K562 (cell line): ENCODE data around the gene ATP9B. TPM values are rescaled to one million over a fixed set of nuclear protein-coding genes. Genes with fewer than 3 reads are reported as not detected.

Source experiments
- ATAC-seq: fragments of 200-7000 bp; cut with Tn5 transposase; 3 replicates; pipeline ENCODE4 v1.9.1; 2020; ENCODE audit warnings: moderate library complexity
- BruUV-seq: library from RNA; stranded (reverse); fragments of 400-500 nt; replicated peaks from 2 replicates; lab custom pipeline; 2021; lab: Mats Ljungman, UMichigan
- CTCF ChIA-PET: fragments of 300-600 bp; formaldehyde crosslinking; extraction: SDS; loops from one replicate; lab custom pipeline; 2021; ENCODE audit warnings: low intra/inter-chr PET ratio; lab: Yijun Ruan, JAX
- POLR2A ChIA-PET: fragments of 300-600, 350-650 bp; sonication (Branson Sonifier 250); formaldehyde crosslinking; extraction: SDS; loops from one replicate; lab custom pipeline; 2021; ENCODE audit warnings: antibody characterized with exemption, inconsistent platforms; lab: Yijun Ruan, JAX
- DNase-seq, 4 experiments: peaks; one replicate each; pipeline versions ENCODE4 v3.0.0 to v3.0.0-alpha.2; 2011 to 2018; ENCODE audit warnings: low spot score in 3 of 4, mixed read lengths in 3 of 4; ENCODE audit errors: extremely low read depth in 1 of 4
- FAIRE-seq: peaks from 2 replicates; lab custom pipeline; 2011; peaks lifted over from hg19 to GRCh38; lab: Jason Lieb, UNC
- H2AFZ ChIP-seq: 2 replicates; pipeline ENCODE4 v1.6.0; 2011; ENCODE audit warnings: low read depth, low read length, control low read depth, inconsistent platforms
- H3K27ac ChIP-seq: fragments of 200-600 bp; 3 replicates; pipeline ENCODE4 v1.8.0; 2011; ENCODE audit warnings: low read depth, mild to moderate bottlenecking, control low read depth, inconsistent platforms, low read length, moderate library complexity, mixed read lengths; ENCODE audit errors: extremely low read depth
- H3K27me3 ChIP-seq, 2 experiments: fragments of 300-600 bp in 1 of 2; 2 replicates in 1 of 2; 3 replicates in 1 of 2; pipeline versions ENCODE4 v1.6.0 to v1.8.0; 2011; ENCODE audit warnings: inconsistent platforms in 2 of 2, low read length in 2 of 2, mild to moderate bottlenecking in 1 of 2, mixed read lengths in 1 of 2, moderate library complexity in 1 of 2; ENCODE audit not compliant: control insufficient read depth in 2 of 2, insufficient read depth in 2 of 2
- H3K36me3 ChIP-seq: fragments of 300-600 bp; 3 replicates; pipeline ENCODE4 v1.8.0; 2011; ENCODE audit warnings: mild to moderate bottlenecking, low read length, inconsistent platforms; ENCODE audit not compliant: control insufficient read depth, insufficient read depth
- H3K4me1 ChIP-seq, 2 experiments: fragments of 200-600 bp in 1 of 2; replicated peaks in 1 of 2; 2 replicates in 1 of 2; 3 replicates in 1 of 2; pipeline versions ENCODE4 v1.5.1 to v1.8.0; 2011; ENCODE audit warnings: inconsistent platforms in 2 of 2, low read length in 2 of 2, mild to moderate bottlenecking in 1 of 2, mixed read lengths in 1 of 2, moderate library complexity in 1 of 2; ENCODE audit not compliant: control insufficient read depth in 2 of 2, insufficient read depth in 2 of 2
- H3K4me2 ChIP-seq: 2 replicates; pipeline ENCODE4 v1.6.1; 2011; ENCODE audit warnings: low read length, control low read depth, inconsistent platforms, mixed read lengths; ENCODE audit not compliant: insufficient read depth
- H3K4me3 ChIP-seq: fragments of 200-600 bp; sonication (generic), shearing (Covaris generic); 2 replicates; pipeline ENCODE4 v1.5.1; 2016; ENCODE audit warnings: control low read depth, inconsistent platforms
- H3K79me2 ChIP-seq: fragments of 200-600 bp; 3 replicates; pipeline ENCODE4 v1.8.0; 2011; ENCODE audit warnings: low read length, inconsistent platforms; ENCODE audit not compliant: control insufficient read depth, insufficient read depth
- H3K9ac ChIP-seq, 2 experiments: 2 replicates each; pipeline versions ENCODE4 v1.6.0 to v1.6.1; 2011; ENCODE audit warnings: low read depth in 2 of 2, low read length in 2 of 2, control low read depth in 1 of 2, inconsistent platforms in 1 of 2, mild to moderate bottlenecking in 1 of 2, mixed read lengths in 1 of 2; ENCODE audit not compliant: insufficient read depth in 1 of 2
- H3K9me1 ChIP-seq: one replicate; pipeline ENCODE4 v1.6.0; 2011; ENCODE audit warnings: inconsistent platforms, mild to moderate bottlenecking, low read length, moderate library complexity; ENCODE audit not compliant: control insufficient read depth, insufficient read depth
- H3K9me3 ChIP-seq: replicated peaks from 2 replicates; pipeline ENCODE4 v1.5.1; 2011; ENCODE audit warnings: low read depth, low read length, inconsistent platforms; ENCODE audit not compliant: control insufficient read depth, insufficient read depth
- H4K20me1 ChIP-seq: replicated peaks from 2 replicates; pipeline ENCODE4 v1.6.1; 2011; ENCODE audit warnings: low read length, inconsistent platforms, mixed read lengths; ENCODE audit not compliant: control insufficient read depth, insufficient read depth
- CCNT2 ChIP-seq: IDR thresholded peaks from 2 replicates; pipeline ENCODE4 v1.6.1; 2011; ENCODE audit warnings: borderline replicate concordance, low read depth, mild to moderate bottlenecking, moderate library complexity, mixed read lengths, low read length; ENCODE audit not compliant: insufficient read length; ENCODE audit errors: extremely low read depth
- EGR1 ChIP-seq: fragments of 450-650 bp; conservative IDR thresholded peaks from 2 replicates; pipeline ENCODE4 v1.6.1; 2017; ENCODE audit warnings: mild to moderate bottlenecking
- FOXP1 ChIP-seq: sonication (generic); formaldehyde crosslinking; IDR thresholded peaks from 2 replicates; pipeline ENCODE4 v1.8.0; 2022; ENCODE audit warnings: mild to moderate bottlenecking, missing genetic modification reagents
- JUN ChIP-seq, 2 experiments: sonication (generic) in 1 of 2; formaldehyde crosslinking in 1 of 2; IDR thresholded peaks; 2 replicates each; pipeline versions ENCODE4 v1.6.1 to v1.8.0; 2012 to 2022; ENCODE audit warnings: borderline replicate concordance in 2 of 2, mild to moderate bottlenecking in 2 of 2, improper control_type of control experiment in 1 of 2, low read depth in 1 of 2, low read length in 1 of 2, missing genetic modification reagents in 1 of 2
- MLLT1 ChIP-seq, 2 experiments: fragments of 450-650 bp; IDR thresholded peaks; 2 replicates each; pipeline ENCODE4 v1.6.1; 2016
- PHF8 ChIP-seq: fragments of 200-600 bp; sonication (generic); IDR thresholded peaks from 2 replicates; pipeline ENCODE4 v1.6.1; 2012; ENCODE audit warnings: mixed run types, mild to moderate bottlenecking, inconsistent platforms, low read length, moderate library complexity, borderline replicate concordance
- PTTG1 ChIP-seq: fragments of 450-650 bp; IDR thresholded peaks from 2 replicates; pipeline ENCODE4 v1.6.1; 2016; ENCODE audit warnings: low read depth, mild to moderate bottlenecking, missing genetic modification characterization, missing compliant biosample characterization
- SETDB1 ChIP-seq: IDR thresholded peaks from one replicate; pipeline ENCODE4 v1.6.1; 2012; ENCODE audit warnings: low read length, control low read depth, inconsistent platforms
- SMARCB1 ChIP-seq: IDR thresholded peaks from 2 replicates; pipeline ENCODE4 v1.6.1; 2011; ENCODE audit warnings: improper control_type of control experiment, low read depth; ENCODE audit not compliant: insufficient read length
- TRIM24 ChIP-seq, 2 experiments: fragments of 450-650 bp; IDR thresholded peaks; 2 replicates each; pipeline ENCODE4 v1.6.1; 2016
- ZBTB1 ChIP-seq: sonication (generic); formaldehyde crosslinking; IDR thresholded peaks from 2 replicates; pipeline ENCODE4 v1.8.1; 2023; ENCODE audit warnings: missing genetic modification reagents, low read depth, mild to moderate bottlenecking, borderline replicate concordance
- ZKSCAN8 ChIP-seq: fragments of 200-800 bp; sonication (Bioruptor generic); IDR thresholded peaks from 2 replicates; pipeline ENCODE4 v1.6.1; 2016; ENCODE audit warnings: missing genetic modification characterization, missing compliant biosample characterization
- ZNF584 ChIP-seq: fragments of 200-800 bp; sonication (Bioruptor generic); IDR thresholded peaks from 2 replicates; pipeline ENCODE4 v1.6.1; 2016; ENCODE audit warnings: low read depth, mild to moderate bottlenecking, missing genetic modification characterization, missing compliant biosample characterization
- WGBS: fragments of 100-300 bp; shearing (Covaris generic); methylation state at CpG from one replicate; pipeline ENCODE4 v1.1.6; 2016; ENCODE audit warnings: low coverage, mixed read lengths; ENCODE audit not compliant: insufficient coverage; ENCODE audit errors: missing lambda C conversion rate; 5-methylcytosine and 5-hydroxymethylcytosine counted together
- in situ Hi-C: fragments of 300-500 bp; cut with MboI; formaldehyde crosslinking; loops from 4 replicates; pipeline ENCODE4 v1.15.0; 2018; ENCODE audit warnings: inconsistent platforms, mixed read lengths
- intact Hi-C: fragments of 100-400 bp; cut with micrococcal nuclease; formaldehyde crosslinking; loops from 2 replicates; pipeline ENCODE4 v1.14.2; 2022
- polyA plus RNA-seq, 8 experiments: library from polyadenylated mRNA; depleted of rRNA in 4 of 8; stranded (reverse) in 5 of 8; unstranded in 3 of 8; fragments of >200 nt; fragmentation: Nextera tagmentation in 2 of 8; fragmentation: Illumina TruSeq in 1 of 8; extraction: Ambion mirVana in 2 of 8; extraction: Trizol in 1 of 8; gene quantifications; 2 replicates each; pipeline versions ENCODE4 v1.2.1 to v1.2.3, GENCODE V29; 2011 to 2014; ENCODE audit warnings: inconsistent platforms in 1 of 8, missing spikeins in 1 of 8
- total RNA-seq, 7 experiments: library from RNA; depleted of rRNA in 6 of 7; stranded (reverse); fragments of >200 nt in 6 of 7; fragmentation: Illumina TruSeq in 2 of 7; extraction: Trizol in 2 of 7; gene quantifications; 2 replicates each; pipeline versions ENCODE4 v1.2.1 to v1.2.3, GENCODE V29; 2011 to 2021; ENCODE audit warnings: low replicate concordance in 1 of 7
- TF ChIP-seq, protein P1 (sequence below): fragments of 250-450 bp; sonication (Bioruptor Pico); IDR thresholded peaks from 2 replicates; pipeline ENCODE4 v1.4.0; 2020

The ATP9B gene
- total and polyA plus RNA-seq, 9 of the 15 experiments (the other 6 are each of a cell fraction or from before 2014, with no cell fraction given), result 0.66 to 13.2 (median 7.9) TPM

- no peaks in the 10 kb centered on the region for H3K27me3 ChIP-seq
- H4K20me1 ChIP-seq, result peaks cover 9% of the 10 kb centered on the region
- intact Hi-C loops (no loop called here), in situ Hi-C loops (no loop called here)
- H2AFZ ChIP-seq, result no peak overlapping the region
- 100% methylated on average over 5 of the region's 30 CpGs for WGBS
- H3K4me2 ChIP-seq, result no peak overlapping the region
- peaks cover 26% of the 10 kb centered on the region for H3K79me2 ChIP-seq
- peaks cover 8 to 27% of the 10 kb centered on the region in 2 experiments; a peak in 4 of 5 replicates for H3K4me1 ChIP-seq
- no peak for TF ChIP-seq JUN (IDR thresholded peaks at IDR 0.05; ENCODE audit: borderline replicate concordance, low read depth, low read length)
- no peak for TF ChIP-seq JUN (CRISPR knock-in tag; IDR thresholded peaks at IDR 0.05; ENCODE audit: borderline replicate concordance)
- no peak for TF ChIP-seq CCNT2
- no peak for TF ChIP-seq EGR1
- TF ChIP-seq PHF8, result no peak
- no peak for TF ChIP-seq MLLT1 (IDR thresholded peaks at IDR 0.05)
- no peak for TF ChIP-seq SMARCB1
- TF ChIP-seq, protein P1, sequence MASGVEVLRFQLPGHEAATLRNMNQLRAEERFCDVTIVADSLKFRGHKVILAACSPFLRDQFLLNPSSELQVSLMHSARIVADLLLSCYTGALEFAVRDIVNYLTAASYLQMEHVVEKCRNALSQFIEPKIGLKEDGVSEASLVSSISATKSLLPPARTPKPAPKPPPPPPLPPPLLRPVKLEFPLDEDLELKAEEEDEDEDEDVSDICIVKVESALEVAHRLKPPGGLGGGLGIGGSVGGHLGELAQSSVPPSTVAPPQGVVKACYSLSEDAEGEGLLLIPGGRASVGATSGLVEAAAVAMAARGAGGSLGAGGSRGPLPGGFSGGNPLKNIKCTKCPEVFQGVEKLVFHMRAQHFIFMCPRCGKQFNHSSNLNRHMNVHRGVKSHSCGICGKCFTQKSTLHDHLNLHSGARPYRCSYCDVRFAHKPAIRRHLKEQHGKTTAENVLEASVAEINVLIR (CRISPR knock-in tag), result no peak
- TF ChIP-seq FOXP1 (CRISPR knock-in tag), result no peak
- no peak for TF ChIP-seq ZNF584 (CRISPR knock-in tag)
- TF ChIP-seq ZBTB1 (CRISPR knock-in tag), result no peak
- TF ChIP-seq ZKSCAN8 (CRISPR knock-in tag), result no peak
- no peak for TF ChIP-seq TRIM24 (IDR thresholded peaks at IDR 0.05)
- no peak for TF ChIP-seq SETDB1
- no peak for TF ChIP-seq PTTG1
- H3K36me3 ChIP-seq, result peaks cover 9% of the 10 kb centered on the region; the same call in 2 of the 3 replicates
- H3K9me3 ChIP-seq, result no peaks in the 10 kb centered on the region
- ChIA-PET CTCF (no interaction called here), POLR2A (no interaction called here)
- FAIRE-seq (no peak), DNase-seq (no peak), ATAC-seq (no peak)
- no peak overlapping the region for H3K9ac ChIP-seq
- no peak overlapping the region for H3K27ac ChIP-seq
- H3K9me1 ChIP-seq, result peaks cover 4% of the 10 kb centered on the region
- no TSS peak for BruUV-seq
- H3K4me3 ChIP-seq, result no peak overlapping the region
These were observed 341.0 kb downstream of the ATP9B start for GRCh38 chr18:79410171-79410641.
